ENCODE measurements around the gene XYLT1.
A peak's percentile ranks its signal among the peaks of the same experiment; 100 is the strongest.

Gene XYLT1

GRCh38 chr16:17281052-17281451 is 189.7 kb downstream of the XYLT1 start:
- no peak for DNase-seq (ENCODE audit: low spot score)
- no peak for TF ChIP-seq CTCF (IDR thresholded peaks at IDR 0.05; ENCODE audit: extremely low read depth, insufficient read depth, missing control alignments)
- in situ Hi-C loops (cut with MboI; ENCODE audit: low pct_unique_long_range_greater_than_20kb, low sequenced_read_pairs, unreplicated experiment), result loop anchor here (25.0 kb wide), 1 partner anchor 1506 kb away; the partner anchor contains the start of gene RPS15A

DNA sequence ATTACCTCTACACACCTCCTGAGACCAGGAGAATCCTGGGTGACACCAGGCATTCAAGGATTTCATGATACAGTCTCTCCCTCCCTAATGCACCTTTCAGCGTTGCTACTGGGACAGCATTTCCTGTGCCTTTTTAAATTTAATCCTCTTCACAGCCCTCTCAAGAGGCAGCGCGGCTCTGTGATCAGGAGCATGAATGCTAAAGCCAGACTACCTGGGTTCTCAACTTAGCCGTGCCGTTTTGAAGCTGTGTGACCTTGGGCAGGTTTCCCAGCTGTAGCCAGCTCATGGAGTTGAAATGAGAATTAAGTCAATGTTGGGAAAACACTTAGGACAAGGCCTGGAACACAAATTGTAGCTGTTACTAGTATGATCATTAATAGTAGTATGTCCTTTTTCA is 191.8 kb downstream of the XYLT1 start:
- no peak for TF ChIP-seq CTCF (IDR thresholded peaks at IDR 0.05; ENCODE audit: extremely low read depth, insufficient read depth, missing control alignments)
- in situ Hi-C loops (cut with MboI; ENCODE audit: low pct_unique_long_range_greater_than_20kb, low sequenced_read_pairs, unreplicated experiment), result loop anchor here (25.0 kb wide), 1 partner anchor 1508 kb away; the partner anchor contains the start of gene RPS15A
- no peak for DNase-seq (ENCODE audit: low spot score)

DNA sequence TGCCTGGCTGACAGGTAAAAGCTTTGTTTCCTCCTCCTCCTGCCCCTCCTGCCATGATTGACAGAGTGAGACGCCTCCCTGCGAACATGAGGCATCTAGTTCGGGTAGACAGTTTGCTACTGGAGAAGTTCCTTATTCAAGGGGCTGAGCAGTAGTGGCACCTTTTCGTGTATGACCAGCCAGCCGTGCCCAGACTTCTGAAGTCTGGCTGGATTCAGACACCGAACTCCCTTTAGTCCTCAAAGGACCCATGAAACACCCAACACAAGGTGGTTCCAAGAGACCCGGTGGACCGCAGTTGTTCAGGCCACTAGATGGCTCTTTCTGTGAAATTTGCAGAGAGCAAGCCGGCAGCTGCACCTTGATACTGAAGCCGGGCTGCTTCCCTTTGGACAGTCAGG is 192.8 kb downstream of the XYLT1 start:
- DNase-seq (ENCODE audit: low spot score), result peak; percentile 31
- TF ChIP-seq CTCF (IDR thresholded peaks at IDR 0.05; ENCODE audit: extremely low read depth, insufficient read depth, missing control alignments), result peak; percentile 71
- in situ Hi-C loops (cut with MboI; ENCODE audit: low pct_unique_long_range_greater_than_20kb, low sequenced_read_pairs, unreplicated experiment), result loop anchor here (25.0 kb wide), 1 partner anchor 1509 kb away; the partner anchor contains the start of gene RPS15A

DNA sequence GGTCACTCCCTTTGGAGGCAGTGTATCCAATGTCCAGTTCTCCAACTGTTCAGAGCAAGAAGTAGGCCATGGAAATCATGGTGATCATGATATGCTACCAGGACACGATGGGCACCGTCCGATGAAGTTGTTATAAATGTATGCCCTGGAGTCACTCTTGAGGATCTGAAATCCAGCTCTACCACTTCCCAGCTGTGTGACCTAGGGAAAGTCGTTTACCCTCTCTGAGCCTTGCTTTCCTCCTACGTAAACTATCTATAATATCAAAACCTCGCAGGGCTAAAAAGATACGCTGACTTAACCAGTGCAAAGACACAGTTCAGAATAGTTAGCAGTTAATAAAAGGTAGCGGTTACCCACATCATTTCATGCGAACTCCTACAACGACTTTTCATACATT is 194.2 kb downstream of the XYLT1 start:
- in situ Hi-C loops (cut with MboI; ENCODE audit: low pct_unique_long_range_greater_than_20kb, low sequenced_read_pairs, unreplicated experiment), result loop anchor here (25.0 kb wide), 1 partner anchor 1511 kb away; the partner anchor contains the start of gene RPS15A
- no peak for DNase-seq (ENCODE audit: low spot score)
- TF ChIP-seq CTCF (IDR thresholded peaks at IDR 0.05; ENCODE audit: extremely low read depth, insufficient read depth, missing control alignments), result no peak

- no peak for TF ChIP-seq CTCF (IDR thresholded peaks at IDR 0.05; ENCODE audit: extremely low read depth, insufficient read depth, missing control alignments)
- in situ Hi-C loops (cut with MboI; ENCODE audit: low pct_unique_long_range_greater_than_20kb, low sequenced_read_pairs, unreplicated experiment), result loop anchor here (25.0 kb wide), 1 partner anchor 1511 kb away; the partner anchor contains the start of gene RPS15A
- no peak for DNase-seq (ENCODE audit: low spot score)
These were observed 194.7 kb downstream of the XYLT1 start for GRCh38 chr16:17276010-17276530.

- no peak for TF ChIP-seq CTCF (IDR thresholded peaks at IDR 0.05; ENCODE audit: extremely low read depth, insufficient read depth, missing control alignments)
- no peak for DNase-seq (ENCODE audit: low spot score)
- in situ Hi-C loops (cut with MboI; ENCODE audit: low pct_unique_long_range_greater_than_20kb, low sequenced_read_pairs, unreplicated experiment), result loop anchor here (25.0 kb wide), 1 partner anchor 1512 kb away; the partner anchor contains the start of gene RPS15A
These were observed 195.4 kb downstream of the XYLT1 start for GRCh38 chr16:17275076-17276009.

All from GM13977 (cell line).